ENCODE data around the gene PHKA1. TPM values are rescaled to one million over a fixed set of nuclear protein-coding genes. Genes with fewer than 3 reads are reported as not detected.
"Not testable (repeated sequence)": the region's sequence is repeated elsewhere in the genome, so short reads cannot be mapped to it uniquely, and the experiment has no call there.

PHKA1 gene
- total RNA-seq, 1 experiment from 2014 or later: 15.3 TPM

- intact Hi-C loops (cut with micrococcal nuclease); H4K20me1 ChIP-seq (ENCODE audit: insufficient read depth); H3K27ac ChIP-seq (ENCODE audit: low read depth, low read length); H3K79me2 ChIP-seq (ENCODE audit: insufficient read depth, low read length); RAD21 ChIA-PET (ENCODE audit: low non-redundant PET in 1 of 2, low total read pairs in 2 of 2, uncharacterized antibody in 2 of 2, unreplicated experiment in 2 of 2); H3K27me3 ChIP-seq (ENCODE audit: insufficient read depth, low read length); H2AFZ ChIP-seq (ENCODE audit: low read depth, low read length, poor library complexity, severe bottlenecking); H3K36me3 ChIP-seq (ENCODE audit: control insufficient read depth in 1 of 2, insufficient read depth in 2 of 2, low read length in 2 of 2); H3K4me1 ChIP-seq (ENCODE audit: control insufficient read depth in 1 of 2, insufficient read depth in 2 of 2, low read length in 2 of 2); POLR2A ChIA-PET; H3K4me3 ChIP-seq (replicated peaks in 1 of 2; ENCODE audit: low read depth in 1 of 2, low read length in 2 of 2); H3K4me2 ChIP-seq (ENCODE audit: low read length); H3K9me3 ChIP-seq (ENCODE audit: control insufficient read depth in 1 of 2, insufficient read depth in 1 of 2, low read depth in 1 of 2, low read length in 2 of 2); DNase-seq (ENCODE audit: low read depth, low spot score); H3K9me2 ChIP-seq (ENCODE audit: insufficient read depth); BruUV-seq (replicated peaks); H3K9ac ChIP-seq (ENCODE audit: low read length); ATAC-seq; CTCF ChIA-PET: not testable (repeated sequence)
Observed at GRCh38 chrX:72733636-72734035, 19.5 kb upstream of the PHKA1 start.

DNA sequence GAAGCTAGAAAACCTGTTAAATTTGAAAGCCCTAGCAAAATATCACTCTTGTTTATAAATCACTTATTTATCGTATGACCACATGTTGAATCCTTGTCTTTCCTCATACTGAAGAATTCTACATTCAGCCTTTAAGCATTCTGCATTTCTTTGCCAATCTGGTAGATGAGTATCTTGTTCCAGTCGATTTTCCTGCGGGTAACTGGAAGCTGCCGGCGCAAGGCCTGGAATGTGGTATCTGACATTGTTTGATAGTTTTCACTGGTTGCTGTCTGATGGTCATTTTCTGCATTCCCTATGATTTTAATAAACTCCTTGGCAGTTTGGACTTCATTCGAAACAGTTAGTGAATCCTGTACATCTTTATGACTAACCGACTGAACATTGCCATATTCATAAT lies 13.7 kb upstream of the PHKA1 start:
- Histone ChIP-seq H3K4me2 (ENCODE audit: low read length) (no peak overlapping the region), H3K4me3 (replicated peaks in 1 of 2; ENCODE audit: low read depth in 1 of 2, low read length in 2 of 2) (no peak overlapping the region), H3K27ac (ENCODE audit: low read depth, low read length) (no peak overlapping the region), H3K9me3 (ENCODE audit: control insufficient read depth in 1 of 2, insufficient read depth in 1 of 2, low read depth in 1 of 2, low read length in 2 of 2) (no peaks in the 10 kb centered on the region), H3K9me2 (ENCODE audit: insufficient read depth) (no peaks in the 10 kb centered on the region), H3K79me2 (ENCODE audit: insufficient read depth, low read length) (no peaks in the 10 kb centered on the region), H3K27me3 (ENCODE audit: insufficient read depth, low read length) (no peaks in the 10 kb centered on the region), H2AFZ (ENCODE audit: low read depth, low read length, poor library complexity, severe bottlenecking) (no peak overlapping the region), H3K9ac (ENCODE audit: low read length) (no peak overlapping the region), H3K4me1 (ENCODE audit: control insufficient read depth in 1 of 2, insufficient read depth in 2 of 2, low read length in 2 of 2) (no peaks in the 10 kb centered on the region), H3K36me3 (ENCODE audit: control insufficient read depth in 1 of 2, insufficient read depth in 2 of 2, low read length in 2 of 2) (no peaks in the 10 kb centered on the region), H4K20me1 (ENCODE audit: insufficient read depth) (no peaks in the 10 kb centered on the region)
- RAD21 ChIA-PET (ENCODE audit: low non-redundant PET in 1 of 2, low total read pairs in 2 of 2, uncharacterized antibody in 2 of 2, unreplicated experiment in 2 of 2): no interaction called here
- DNase-seq (ENCODE audit: low read depth, low spot score) (no peak), ATAC-seq (no peak)
- POLR2A ChIA-PET: no interaction called here
- no peak for TF ChIP-seq JUND (IDR thresholded peaks at IDR 0.05)
- no peak for TF ChIP-seq POLR2A (IDR thresholded peaks at IDR 0.05; ENCODE audit: borderline replicate concordance, extremely low read depth, insufficient read depth, insufficient read length)
- no peak for TF ChIP-seq EGR1 (IDR thresholded peaks at IDR 0.05; ENCODE audit: low read depth)
- TF ChIP-seq YY1 (IDR thresholded peaks at IDR 0.05; ENCODE audit: extremely low read depth, insufficient replicate concordance, low read depth, low read length): no peak
- TF ChIP-seq ZFX (IDR thresholded peaks at IDR 0.05): no peak
- TF ChIP-seq FOSL1 (IDR thresholded peaks at IDR 0.05; ENCODE audit: low read depth): no peak
- no peak for TF ChIP-seq POLR2AphosphoS5 (IDR thresholded peaks at IDR 0.05; ENCODE audit: low read depth, low read length)
- TF ChIP-seq TCF7L2 (IDR thresholded peaks at IDR 0.05; ENCODE audit: borderline replicate concordance, extremely low read depth, insufficient read depth, insufficient read length): no peak
- intact Hi-C loops (cut with micrococcal nuclease): no loop called here
- BruUV-seq (replicated peaks): no TSS peak
- CTCF ChIA-PET: no interaction called here
